Amniotic stem cell (primary cell): Measurements from ENCODE around the gene YPEL1.
"Not testable (repeated sequence)": the region's sequence is repeated elsewhere in the genome, so short reads cannot be mapped to it uniquely, and the experiment has no call there.

Experiments
- DNase-seq: peaks from one replicate; lab custom pipeline; 2025; lab: John Stamatoyannopoulos, UW

YPEL1 gene

GRCh38 chr22:21682385-21683175, 53.0 kb downstream of the YPEL1 start:
- DNase-seq: no peak

DNA sequence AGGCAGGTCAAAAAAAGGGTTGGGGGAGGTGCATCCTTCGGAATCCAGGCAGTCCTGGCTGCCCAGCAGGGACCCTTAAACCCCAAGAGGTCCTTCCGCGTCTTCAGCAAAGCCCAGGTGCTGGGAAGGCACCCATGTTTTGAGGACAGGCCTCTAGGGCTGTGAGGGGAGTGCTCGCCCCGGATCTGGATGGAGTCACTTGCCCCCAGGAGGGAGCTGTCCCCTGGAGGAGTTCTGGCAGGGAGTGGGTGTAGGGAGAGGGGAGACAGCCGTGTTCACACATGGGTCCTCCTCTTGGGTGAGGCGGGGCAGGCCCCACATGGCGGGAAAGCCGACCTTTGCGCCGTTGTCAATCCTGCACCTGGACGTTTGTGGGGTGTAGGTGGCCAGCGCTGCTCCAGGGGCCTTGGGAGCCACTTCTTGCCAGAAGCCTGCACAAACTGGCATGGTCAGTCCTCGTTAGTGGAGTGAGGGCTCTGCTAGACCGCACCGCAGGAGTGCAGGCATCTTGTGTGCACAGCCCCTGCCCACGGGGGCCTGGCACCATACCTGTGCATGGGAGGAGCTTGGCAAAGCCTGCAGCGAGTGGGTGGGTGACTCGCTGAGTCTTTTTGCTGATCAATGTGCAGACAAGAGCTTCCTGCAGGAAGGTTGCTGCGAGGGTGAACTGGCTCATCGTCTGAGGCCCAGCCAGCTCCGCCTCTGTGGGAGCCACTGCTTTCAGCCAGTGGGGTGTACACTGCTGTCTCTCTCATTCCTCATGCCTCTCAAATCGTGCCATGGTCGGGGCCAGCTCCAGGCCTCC, 53.8 kb downstream of the YPEL1 start:
- no peak for DNase-seq

- no peak for DNase-seq
Observed at GRCh38 chr22:21680830-21681565, 54.6 kb downstream of the YPEL1 start.

DNA sequence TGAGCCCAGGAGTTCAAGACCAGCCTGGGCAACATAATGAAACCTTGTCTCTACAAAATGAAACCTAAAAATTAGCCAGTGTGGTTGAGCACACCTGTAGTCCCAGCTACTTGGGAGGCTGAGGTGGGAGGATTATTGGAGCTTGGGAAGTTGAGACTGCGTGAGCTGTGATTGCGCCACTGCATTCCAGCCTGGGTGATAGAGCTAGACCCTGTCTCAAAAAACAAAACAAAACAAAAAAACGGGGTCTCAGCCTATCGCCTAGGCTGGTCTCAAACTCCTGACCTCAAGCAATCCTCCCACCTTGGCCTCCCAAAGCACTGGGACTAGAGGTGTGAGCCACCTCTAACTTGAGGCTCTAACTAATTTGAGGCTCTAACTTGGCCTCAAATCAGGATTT, 56.2 kb downstream of the YPEL1 start:
- no peak for DNase-seq

- not testable (repeated sequence) for DNase-seq
Observed at GRCh38 chr22:21678842-21679241, 56.8 kb downstream of the YPEL1 start.

GRCh38 chr22:21677606-21678443, 57.8 kb downstream of the YPEL1 start:
- DNase-seq: no peak

DNA sequence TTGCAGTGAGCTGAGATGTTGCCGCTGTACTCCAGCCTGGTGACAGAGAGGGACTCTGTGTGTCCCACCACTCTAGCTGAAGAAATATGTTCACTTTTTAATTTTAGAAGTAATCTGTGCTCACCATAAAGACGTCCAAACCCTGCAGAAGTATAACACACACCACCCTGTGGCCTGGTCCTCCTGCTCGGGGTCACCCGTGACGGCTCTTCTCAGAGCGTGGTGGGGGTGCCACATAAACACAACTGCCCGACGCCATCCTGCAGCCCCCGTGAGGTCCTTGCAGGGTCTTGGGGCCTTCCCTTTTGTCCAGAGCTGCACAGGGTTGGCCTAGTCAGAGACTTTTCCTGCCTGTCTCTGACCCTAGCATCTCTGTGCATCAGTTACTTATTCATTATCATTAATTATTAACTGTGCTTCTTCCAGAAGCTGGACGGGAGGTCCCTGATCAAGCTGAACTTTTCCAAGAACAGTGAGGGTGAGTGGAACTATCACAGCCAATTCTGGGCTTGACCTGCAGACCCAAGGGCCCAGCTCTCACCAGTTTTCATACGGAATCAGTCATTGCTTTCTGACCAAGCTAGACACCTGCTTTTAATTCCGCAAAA, 60.9 kb downstream of the YPEL1 start:
- no peak for DNase-seq

DNA sequence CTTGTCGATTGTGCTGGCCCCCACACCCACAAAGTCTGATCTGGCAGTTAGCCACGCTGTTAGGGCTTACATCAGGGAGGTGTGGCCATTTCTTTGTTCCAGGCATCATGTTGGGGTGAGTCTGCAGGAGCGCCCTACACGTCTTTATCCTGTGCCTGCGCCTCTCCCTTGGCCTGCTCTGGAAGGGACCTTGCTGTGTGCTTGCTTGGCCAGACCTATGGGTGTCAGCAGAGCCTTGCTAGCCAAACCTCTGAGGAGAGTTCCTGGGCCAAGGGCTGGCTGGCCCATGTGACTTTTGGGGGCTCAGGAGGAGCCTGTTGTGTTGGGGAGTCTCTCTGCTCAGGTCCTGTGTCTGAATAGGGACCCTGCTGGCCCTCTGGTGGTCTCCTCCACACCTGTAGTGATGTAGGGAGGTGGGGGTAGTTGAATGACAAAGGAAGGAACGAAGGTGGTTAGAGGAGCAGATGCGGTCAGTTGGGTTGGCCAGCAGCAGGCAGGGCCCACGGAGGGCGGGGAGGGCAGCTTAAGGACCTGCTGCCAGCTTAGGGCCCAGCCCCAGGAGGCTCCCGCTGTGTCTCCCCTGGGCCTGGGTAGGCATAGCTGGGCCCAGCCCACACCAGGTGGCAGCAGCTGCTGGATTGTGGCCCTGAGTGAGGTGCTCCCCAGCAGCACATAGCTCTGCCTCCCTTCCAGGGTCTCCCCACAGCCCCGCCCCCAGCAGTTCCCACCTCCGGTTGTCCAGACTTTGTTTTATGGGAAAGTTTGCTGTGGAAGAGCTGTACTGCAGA, 61.9 kb downstream of the YPEL1 start:
- DNase-seq: no peak

DNA sequence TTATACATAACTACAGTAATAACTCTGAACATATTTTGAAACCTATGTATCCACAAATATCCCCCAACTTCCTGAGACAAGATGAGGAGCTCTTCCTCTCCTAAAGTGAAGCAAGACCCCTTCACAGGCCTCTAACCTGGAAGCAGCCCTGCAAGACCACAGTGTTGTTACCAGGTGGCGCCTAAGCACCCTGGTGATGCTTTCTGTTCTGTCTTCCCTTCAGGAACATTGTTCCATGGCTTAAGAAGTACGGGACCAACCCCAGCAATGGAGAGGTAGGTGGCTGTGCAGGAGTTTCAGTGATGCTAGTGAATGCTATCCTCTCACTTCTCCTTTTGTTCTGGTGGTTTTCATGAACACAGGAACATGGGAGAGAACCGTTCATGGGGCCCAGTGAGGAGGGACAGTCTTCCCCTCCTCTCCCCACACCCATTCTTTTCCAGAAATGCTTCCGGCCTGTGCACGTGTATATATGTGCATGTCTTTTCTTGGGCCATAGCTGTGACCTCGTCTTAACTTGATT, 63.4 kb downstream of the YPEL1 start:
- DNase-seq: no peak

DNA sequence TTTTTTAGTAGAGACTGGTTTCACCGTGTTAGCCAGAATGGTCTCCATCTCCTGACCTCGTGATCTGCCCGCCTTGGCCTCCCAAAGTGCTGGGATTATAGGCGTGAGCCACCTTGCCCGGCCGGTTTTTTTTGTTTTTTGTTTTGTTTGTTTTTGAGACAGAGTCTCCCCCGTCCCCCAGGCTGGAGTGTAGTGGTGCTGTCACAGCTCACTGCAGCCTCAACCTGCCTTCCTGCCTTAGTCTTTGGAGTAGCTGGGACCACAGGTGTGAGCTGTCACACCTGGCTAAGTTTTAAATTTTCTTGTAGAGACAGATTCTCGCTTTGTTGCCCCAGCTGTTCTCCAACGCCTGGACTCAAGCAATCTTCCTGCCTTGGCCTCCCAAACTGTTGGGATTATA, 66.6 kb downstream of the YPEL1 start:
- no peak for DNase-seq

GRCh38 chr22:21666786-21667185, 68.8 kb downstream of the YPEL1 start:
- no peak for DNase-seq

DNA sequence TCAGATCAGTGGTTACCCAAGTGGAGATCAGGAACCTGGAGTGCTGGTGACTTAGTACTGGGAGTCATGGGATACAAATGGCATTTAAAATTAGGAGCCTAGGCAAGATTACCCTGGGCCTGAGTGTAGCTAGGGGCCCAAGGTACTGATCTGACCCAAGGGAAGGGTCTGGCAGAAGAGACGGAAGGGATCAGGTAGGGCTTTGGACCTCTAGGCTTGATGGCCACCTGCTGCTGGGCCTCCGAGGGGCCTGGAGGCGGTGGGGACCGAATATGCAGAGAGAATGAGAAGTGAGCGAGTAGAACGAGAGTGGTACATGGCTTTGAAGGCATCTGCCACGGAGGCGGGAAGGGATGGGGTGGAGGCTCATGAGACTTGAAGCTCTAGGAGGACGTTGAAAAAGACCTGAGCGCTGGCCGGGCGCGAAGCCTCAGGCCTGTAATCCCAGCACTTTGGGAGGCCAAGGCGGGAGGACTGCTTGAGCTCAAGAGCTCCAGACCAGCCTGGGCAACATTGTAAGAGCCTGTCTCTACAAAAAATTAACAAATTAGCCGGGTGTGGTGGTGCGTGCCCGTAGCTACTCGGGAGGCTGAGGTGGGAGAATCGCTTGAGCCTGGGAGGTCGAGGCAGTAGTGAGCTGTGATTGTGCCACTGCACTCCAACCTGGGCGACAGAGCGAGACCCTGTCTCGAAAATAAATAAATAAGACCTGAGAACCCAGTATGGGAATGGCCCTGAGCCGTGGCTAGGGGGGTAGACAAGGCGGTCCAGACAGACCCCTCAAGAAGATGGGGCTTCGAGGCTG, 70.3 kb downstream of the YPEL1 start:
- DNase-seq: no peak

- DNase-seq: no peak
Observed at GRCh38 chr22:21663738-21664137, 71.9 kb downstream of the YPEL1 start.

DNA sequence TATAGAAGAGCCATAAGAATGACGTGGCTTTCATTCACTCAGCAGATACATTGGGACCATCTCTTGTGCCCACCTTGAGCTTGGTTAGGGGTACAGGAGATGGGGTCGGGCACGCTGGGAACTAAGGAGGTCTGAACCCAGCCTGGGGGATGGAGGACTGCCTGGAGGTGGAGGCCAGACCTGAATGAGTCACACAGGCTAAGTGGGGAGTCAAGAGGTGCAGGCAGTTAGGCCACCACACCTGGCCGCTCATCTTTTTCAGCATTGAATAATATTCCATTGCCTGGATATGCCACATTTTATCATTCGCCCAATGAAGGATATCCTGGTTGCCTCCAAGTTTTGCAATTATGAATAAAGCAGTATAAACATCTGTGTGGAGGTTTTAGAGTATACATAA, 73.6 kb downstream of the YPEL1 start:
- DNase-seq: no peak

DNA sequence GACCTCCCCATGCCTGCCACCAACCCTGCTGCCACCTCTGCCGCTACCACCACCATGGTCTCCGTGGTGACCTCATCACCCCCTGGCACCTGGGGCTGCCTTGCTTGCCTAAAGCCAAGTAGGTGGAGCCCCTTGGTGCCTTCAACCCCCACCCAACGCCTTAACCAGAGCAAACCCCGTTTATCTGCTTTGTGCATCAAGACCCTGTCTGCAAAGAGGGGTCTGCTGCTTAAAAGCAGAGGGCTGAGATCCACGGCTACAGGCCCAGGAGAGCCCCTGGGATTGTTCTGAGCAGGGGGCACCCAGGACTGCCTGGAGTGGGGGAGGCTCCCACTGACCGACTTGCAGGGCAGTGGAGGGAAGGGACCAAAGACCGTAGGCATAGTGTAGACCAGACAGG, 74.7 kb downstream of the YPEL1 start:
- DNase-seq: no peak

GRCh38 chr22:21659864-21660525, 75.6 kb downstream of the YPEL1 start:
- DNase-seq: no peak

GRCh38 chr22:21657360-21658032, 78.1 kb downstream of the YPEL1 start:
- no peak for DNase-seq

DNA sequence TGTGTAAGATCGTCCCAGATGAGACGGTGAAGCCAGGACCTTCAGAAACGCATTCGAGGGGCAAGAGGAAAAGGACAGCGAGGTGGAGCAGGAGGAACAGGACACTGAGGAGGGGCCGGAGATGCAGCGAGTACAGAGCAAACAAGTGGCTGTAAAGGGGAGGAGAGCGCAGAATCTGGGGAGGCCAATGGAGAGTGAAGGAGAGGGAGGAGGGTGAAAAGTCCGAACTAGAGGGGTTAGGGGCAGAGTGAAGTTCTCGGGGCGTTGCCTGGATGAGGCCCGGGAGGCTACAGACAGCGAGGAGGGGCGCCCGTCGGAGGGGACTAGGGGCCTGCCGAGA, 78.6 kb downstream of the YPEL1 start:
- no peak for DNase-seq
